Esophagus squamous epithelium (tissue), 4 donors: ENCODE measurements around the gene NUDT21.

Source experiments
- CTCF ChIP-seq, 6 experiments: fragments of 450-650 bp in 4 of 6; fragments of 200-600 bp in 2 of 6; sonication (generic) in 2 of 6; IDR thresholded peaks; one replicate each; pipeline ENCODE4 v1.5.1; 2016 to 2019; ENCODE audit warnings: antibody characterized with exemption in 6 of 6, mild to moderate bottlenecking in 4 of 6, moderate library complexity in 4 of 6
- POLR2A ChIP-seq, 4 donors: fragments of 450-650 bp; IDR thresholded peaks; one replicate each; pipeline ENCODE4 v1.6.1; 2017; ENCODE audit warnings: antibody characterized with exemption in 4 of 4, mild to moderate bottlenecking in 4 of 4, moderate library complexity in 3 of 4

DNA sequence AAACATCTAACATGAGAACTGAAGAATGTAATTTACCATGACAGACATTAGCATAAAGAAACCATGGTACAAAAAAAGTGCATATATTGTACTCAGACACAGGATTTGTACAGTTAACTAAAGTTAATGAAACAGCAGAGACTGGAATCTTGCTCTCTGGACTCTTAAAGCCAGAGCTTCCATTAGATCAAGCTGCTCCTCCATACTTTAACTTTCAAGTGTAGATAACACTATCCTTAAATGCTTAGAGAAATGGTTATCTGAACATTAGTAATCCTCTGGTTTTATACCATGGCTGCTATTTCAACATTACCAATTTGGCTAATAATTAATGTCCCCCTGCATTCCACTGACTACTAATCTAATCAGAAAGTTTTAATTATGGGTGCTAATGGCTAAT, 3.1 kb downstream of the NUDT21 start:
- TF ChIP-seq CTCF (IDR thresholded peaks at IDR 0.05) = no peak
- no peak for TF ChIP-seq POLR2A (IDR thresholded peaks at IDR 0.05)
